Measurements from ENCODE around the gene FNIP1.

DNA sequence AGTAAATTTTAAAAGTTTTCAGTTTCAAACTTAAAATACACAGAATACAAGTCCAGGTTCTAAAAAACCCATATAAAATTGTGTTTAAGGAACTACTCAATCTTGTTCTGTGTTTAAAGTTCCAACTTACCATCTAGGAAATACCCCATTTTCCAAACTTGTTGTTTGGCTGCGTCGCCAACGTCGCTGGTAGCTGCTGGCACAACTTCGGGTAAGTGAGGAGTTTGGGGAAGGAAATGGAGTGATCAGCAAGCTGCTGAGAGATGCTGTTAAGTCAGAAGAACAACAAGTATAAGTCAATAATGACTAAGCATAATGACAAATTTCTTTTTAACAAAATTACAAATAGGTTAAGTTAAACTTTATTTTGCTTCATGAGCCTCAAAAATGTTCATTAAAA is 90.5 kb downstream of the FNIP1 start:
- TF ChIP-seq CTCF (IDR thresholded peaks at IDR 0.05) = no peak
- no peak for TF ChIP-seq POLR2A (IDR thresholded peaks at IDR 0.05)
